ELF-1 (cell line): ENCODE measurements around the gene TRIML1.

Source experiments
- DNase-seq: peaks from one replicate; pipeline ENCODE4 v3.0.0-alpha.2; 2016; ENCODE audit warnings: low read depth, low spot score

TRIML1 gene, protein sequence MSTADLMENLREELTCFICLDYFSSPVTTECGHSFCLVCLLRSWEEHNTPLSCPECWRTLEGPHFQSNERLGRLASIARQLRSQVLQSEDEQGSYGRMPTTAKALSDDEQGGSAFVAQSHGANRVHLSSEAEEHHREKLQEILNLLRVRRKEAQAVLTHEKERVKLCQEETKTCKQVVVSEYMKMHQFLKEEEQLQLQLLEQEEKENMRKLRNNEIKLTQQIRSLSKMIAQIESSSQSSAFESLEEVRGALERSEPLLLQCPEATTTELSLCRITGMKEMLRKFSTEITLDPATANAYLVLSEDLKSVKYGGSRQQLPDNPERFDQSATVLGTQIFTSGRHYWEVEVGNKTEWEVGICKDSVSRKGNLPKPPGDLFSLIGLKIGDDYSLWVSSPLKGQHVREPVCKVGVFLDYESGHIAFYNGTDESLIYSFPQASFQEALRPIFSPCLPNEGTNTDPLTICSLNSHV

DNA sequence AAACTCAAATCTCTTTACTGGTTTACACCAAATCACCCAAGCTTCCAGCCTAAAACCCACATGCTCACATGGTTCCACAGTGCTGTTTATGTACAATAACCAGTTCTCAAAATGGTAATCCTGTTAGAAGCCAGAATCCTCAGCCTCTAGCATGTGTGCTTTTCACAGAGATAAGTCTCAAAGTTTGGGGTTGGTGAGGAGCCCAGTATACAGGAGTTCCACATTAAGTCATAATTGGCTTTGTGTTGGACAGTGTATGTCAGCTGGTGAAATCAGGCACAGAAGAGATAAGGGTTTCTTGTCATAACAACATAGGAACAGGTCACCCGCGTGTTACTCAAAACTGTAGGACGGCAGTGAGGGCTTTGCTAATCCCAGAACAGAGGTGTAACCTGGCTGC lies at the start of gene TRIML1:
TSS of gene TRIML1 (plus strand) at position 301 of the 400 bp plus-strand sequence. CDS start 118 bp downstream, outside the sequence.
- no peak for DNase-seq

DNA sequence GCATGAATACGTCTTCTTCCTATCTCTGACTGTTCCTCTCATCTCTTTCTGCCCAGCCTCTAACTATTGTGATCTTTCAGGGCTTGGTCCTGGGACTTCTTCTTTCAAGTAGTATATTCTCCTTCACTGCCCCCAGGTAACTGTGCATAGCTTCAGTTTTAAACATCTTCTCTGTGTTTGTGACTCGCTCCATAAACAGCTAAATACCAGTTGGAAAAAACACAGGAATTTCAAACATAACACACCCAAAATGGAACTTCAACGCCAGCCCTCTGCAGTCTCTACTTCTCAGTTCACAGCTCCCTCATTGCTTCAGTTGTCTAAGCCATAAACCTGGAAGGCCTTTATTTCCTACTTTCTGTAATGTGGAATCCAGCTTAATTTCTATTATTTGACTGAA lies 46.4 kb upstream of the TRIML1 start:
- DNase-seq, result no peak

DNA sequence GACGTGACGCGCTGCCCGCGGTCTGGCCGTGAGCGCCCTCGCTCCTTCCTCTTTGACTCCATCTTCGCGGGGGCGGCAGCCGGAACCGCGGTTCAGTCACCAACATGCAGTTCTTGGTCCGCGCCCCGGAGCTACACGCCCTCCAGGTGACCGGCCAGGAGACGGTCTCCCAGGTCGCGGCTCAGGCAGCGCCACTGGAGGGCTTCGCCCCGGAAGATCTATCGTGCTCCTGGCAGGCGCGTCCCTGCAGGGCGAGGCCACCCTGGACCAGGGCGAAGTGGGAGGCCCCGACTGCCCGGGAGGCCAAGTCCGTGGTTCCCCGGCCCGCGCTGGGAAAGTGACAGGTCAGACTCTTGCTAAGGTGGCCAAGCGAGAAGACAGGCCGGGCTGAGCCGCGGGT lies 32.8 kb upstream of the TRIML1 start:
- peak; percentile 68 for DNase-seq

DNA sequence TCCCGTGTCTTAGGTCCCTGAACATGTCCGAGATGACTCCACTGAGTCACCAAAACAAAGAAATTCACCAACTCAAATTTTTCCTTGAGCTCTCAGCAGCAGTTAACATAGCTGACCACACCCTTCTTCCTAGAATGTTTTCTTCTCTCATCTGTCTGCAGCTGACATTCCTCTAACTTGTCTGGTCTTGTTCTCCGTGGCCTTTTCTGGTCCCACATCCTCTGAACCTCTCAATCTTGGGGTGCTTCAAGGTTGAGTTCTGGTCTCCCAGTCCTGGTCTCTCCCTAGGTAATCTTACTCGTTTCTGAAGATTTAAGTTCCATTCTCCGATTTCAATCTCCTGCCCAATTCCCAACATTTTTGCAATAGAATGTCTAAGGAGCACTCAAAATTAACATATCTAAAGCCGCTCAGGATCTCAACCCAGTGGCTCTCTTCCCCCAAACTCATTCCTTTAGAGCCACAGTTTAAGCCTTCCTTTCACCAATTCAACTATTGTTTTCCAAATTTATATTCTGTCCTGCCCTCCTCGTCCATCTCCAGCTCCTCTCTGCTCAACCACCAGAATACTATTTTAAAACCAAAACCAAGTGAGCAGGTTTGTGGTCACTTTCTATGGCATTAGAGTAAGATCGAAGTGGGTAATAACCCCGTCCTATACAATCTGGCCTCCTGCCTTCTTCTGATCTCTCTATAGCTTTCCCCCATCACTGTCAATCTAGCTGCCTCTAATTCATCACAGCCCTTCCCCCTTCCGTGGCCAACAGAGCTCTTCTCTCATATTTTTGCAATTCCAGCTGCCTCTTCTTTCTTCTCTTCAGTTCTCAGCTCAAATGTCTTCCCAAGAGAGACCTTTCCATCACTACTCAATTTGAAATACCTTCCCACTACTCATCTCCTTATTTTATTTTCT lies 31.1 kb upstream of the TRIML1 start:
- DNase-seq, result peak; percentile 75

DNA sequence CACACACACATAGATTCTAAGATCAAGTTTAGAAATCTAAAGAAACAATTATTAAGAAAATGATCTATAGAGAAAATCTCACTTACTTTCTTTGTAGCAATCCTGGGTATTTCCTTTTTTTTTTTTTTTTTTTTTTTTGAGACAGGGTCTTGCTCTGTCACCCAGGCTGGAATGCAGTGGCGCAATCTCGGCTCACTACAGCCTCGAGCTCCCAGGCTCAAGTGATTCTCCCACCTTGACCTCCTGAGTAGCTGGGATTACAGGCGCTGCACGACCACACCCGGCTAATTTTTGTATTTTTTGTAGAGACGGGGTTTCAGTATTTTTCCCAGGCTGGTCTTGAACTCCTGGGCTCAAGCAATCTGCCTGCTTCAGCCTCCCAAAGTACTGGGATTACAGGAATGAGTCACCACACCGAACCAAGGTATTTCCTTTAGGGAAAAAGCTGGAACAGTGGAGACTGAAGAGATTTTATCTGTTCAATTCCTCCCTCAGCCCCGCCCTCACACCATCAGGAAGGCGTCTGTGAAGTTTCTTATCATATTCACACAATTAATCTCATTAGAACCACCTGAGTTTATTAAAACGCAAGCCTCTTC lies 30.0 kb upstream of the TRIML1 start, which contains the start of gene TRIML2:
TSS of gene TRIML2 (minus strand) at position 447 of the 599 bp plus-strand sequence. CDS start 4,235 bp downstream, outside the sequence.
- DNase-seq, result peak; percentile 75

DNA sequence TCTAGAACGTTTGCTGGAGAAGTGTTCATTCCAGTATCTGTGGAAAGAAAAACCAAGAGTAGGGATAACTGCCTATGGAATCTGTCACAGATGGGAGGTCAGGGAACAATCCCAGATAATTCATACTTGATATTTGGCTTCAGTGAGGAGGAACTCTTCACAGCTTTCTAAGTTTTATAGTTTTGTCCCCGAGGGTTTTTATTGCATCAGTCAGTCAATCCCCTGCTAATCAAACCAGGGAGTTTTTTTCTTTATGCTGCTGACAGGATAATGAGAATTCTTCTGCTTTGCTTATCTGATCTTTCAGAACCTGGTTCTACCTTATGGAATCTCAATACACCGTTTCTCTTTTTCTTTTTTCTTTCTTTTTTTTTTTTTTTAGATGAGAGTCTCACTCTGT lies 29.2 kb upstream of the TRIML1 start:
- DNase-seq, result no peak

DNA sequence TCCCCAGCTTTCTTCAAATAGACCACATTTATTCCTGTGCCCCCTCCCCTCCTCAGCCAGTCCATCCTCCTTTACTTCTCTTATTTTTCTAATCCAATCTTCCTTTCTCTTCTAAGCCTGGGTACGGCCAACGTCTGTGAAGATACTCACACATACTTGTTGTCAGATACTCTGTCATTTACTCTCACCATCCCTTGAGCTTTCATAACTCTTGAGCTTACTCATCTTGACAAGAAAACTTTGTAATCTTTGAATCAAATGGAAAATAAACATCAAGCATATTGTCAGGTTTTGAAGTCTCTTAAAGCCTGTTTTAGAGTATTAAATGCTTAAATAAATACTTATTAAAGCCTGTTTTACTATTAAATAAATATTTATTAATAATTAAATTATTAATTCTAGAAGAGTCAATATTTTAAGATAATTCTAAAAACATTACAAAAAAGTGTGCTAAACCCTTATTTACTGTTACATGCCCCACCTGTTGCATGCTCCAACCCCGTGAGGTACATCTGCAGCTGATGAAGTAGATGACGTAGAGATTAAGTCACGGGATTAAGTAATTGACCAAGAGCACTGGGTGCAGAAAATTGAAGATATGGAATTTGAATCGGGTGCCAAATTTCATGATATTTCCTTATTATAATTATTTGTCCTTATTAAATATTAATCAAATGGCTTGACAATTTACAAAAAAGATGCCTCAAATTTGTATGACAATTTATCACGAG lies 28.3 kb upstream of the TRIML1 start:
- DNase-seq, result no peak

DNA sequence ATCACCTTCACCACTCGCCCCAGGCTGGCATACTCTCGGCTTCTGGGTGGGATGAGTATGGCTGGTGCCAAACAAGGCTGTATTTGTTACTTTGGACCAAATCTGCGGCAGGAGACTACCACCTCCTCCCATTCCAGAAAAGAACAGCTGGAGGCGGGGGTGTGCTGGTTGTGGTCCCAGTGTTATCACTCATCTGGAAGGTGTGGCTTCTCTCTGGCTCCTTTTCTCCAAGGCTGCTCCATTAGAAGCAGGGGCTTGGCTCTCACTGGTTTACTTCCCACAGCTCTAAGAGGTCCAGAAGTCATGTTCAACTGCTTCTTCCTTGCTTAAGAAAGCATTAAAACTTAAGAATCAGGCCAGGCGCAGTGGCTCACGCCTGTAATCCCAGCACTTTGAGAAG lies 27.3 kb upstream of the TRIML1 start:
- peak; percentile 58 for DNase-seq

DNA sequence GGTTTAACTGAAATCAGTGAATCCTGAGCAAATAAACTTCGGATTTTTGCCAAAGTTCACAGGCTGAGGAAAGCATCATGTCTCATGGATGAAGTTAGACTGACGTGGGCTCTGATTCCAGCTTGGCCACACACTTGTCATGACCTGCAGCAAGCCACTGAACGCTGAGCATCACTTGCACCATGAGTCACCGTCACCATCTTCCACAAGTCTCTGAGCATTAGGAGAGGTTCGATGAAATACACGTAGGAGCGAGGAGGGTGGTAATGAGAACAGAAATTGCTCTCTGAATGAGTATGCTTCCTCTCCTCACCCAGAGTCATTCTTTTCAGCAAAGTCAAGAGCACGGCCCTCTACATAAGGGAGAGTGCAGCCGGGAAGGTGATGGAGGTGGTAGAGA lies 26.1 kb upstream of the TRIML1 start:
- DNase-seq, result no peak

DNA sequence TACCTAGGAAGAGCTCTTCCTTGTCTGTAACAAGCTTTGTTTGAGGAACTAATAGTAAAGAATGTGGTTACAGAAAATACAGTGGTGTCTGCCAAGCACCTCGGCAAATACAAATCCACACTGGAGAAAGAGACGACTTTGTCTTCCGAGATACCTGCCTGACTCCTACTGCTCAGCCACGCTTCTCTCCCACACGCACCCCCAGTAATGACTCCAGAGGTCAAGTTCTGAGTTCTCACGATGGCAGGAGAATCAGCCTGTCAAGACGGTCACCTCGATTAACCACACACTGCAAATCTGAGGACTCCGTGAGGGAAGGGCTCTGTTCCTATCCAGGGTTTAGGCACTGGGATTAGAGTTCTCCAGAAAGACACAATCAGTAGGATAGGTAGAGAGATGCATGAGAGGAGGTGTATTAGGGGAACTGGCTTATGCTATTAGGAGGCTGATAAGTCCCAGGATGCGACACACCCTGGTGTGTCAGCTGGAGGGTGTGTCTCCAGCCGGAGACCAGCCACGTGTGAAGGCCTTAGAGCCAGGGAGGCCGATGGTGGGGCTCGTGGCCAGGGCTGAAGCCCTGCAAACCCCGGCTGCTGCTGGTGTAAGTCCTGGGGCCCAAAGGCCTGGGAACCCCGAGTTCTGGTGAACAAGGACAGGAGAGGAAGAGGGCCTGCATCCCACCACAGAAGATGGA lies 21.5 kb upstream of the TRIML1 start:
- no peak for DNase-seq

DNA sequence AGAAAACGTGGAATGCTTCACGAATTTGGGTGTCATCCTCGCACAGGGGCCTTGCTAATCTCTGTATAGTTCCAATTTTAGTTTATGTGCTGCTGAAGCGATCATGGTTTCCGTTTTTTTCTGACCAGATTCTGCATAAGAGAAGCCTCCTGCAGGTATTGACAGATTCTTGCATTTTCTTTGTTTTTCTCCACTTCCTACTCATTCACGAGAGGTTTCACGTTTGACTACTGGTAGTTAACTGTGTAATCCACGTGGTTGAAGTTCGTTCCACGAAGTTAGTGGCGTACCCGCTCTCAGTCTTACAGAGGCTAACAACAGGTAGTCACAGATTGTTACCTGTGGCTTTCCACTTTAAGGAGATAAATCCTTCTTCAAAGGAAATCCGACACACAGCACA lies 17.7 kb upstream of the TRIML1 start:
- DNase-seq, result no peak

DNA sequence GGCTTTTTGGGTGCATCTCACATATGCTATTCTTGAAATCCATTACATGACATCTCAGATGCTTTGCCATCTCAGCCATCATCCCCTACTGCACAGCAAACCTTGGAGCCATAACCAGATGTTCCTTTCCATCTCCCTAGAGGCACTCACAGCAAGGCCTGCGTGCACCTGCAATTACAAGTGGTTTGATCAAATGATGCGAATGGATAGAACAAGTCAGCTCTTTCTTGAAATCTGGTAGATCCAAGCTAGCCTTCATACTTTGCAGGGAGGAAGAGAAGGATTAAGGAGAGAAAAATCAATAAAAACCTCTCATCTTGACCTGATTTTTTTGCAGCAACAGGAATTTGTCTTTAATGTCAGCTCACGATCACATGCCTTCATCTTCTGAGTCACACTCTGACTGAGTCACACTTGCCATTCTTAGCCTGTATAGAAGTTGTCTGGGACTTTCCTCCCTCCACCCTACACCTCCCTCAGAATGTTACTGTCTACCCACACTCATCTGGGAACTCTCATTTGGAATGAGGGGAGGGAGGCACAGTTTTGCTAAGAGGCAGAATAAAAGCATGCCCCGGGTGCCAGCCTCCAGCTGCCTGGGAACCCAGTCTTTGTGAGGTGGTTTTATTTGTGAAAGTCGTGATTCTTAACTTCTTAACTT lies 11.9 kb upstream of the TRIML1 start:
- no peak for DNase-seq

DNA sequence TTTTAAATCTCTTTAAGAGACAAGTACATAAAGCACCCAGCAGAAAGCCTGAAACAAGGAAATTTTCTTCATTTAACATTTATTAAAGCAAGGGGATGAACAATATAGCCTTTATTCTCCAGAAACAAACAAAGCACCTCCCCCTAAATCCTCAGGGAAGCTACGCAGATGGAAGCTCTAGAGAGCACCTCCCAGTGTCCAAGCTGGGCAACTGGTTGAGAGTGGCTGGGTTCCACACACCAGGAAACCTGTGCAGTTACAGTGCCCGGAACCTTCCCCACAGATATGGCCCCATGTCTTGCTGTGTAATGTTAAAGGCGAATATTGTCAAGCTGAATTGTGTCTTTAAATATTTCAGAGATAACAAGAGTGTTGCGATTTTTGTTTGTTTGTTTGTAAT lies 8.9 kb upstream of the TRIML1 start:
- no peak for DNase-seq

DNA sequence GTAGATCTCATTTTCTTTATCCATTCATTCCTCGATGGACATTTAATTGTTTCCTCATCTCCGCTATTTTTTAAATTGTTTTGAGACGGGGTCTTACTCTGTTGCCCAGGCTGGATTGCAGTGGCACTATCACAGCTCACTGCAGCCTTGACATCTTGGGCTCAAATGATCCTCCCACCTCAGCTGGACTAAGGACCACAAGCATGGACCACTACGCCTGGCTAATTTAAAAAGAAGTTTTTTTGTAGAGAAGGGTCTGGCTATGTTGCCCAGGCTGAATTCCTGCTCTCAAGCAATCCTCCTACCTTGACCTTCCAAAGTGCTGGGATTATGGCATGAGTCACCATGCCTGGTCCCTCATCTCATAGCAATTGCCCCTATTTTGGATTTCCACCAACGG lies 7.0 kb upstream of the TRIML1 start:
- DNase-seq, result no peak

DNA sequence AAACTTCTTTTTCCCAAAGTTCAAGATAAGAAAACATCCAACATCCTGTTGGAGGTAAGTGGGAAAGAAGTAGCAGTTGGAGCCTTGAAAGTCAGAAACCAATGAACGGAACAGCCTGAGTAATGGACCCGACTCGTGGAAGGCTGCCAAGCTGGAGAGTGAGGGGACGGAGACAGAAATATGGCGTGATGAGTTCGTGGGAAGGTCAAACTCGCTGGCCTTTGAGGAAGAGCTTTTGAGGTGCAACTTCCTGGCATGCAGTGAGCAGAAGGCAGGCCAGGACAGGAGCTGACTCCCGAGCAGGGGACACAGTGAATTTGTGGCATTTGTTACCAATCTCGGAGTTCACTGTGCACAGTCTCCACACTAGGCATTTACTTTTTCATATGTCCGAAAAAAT lies 1.0 kb upstream of the TRIML1 start:
- DNase-seq, result no peak

DNA sequence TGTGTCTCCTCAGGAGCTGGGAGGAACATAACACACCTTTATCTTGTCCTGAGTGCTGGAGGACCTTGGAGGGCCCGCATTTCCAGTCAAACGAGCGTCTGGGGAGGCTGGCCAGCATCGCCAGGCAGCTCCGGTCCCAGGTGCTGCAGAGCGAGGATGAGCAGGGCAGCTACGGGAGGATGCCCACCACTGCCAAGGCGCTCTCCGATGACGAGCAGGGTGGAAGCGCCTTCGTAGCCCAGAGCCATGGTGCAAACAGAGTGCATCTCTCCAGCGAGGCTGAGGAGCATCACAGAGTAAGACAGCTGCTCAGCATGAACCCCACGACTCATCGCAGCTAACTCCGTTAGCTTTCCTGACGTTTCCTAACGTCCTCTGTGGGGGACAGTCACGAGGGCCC lies 430 bp downstream of the TRIML1 start:
- DNase-seq, result no peak

DNA sequence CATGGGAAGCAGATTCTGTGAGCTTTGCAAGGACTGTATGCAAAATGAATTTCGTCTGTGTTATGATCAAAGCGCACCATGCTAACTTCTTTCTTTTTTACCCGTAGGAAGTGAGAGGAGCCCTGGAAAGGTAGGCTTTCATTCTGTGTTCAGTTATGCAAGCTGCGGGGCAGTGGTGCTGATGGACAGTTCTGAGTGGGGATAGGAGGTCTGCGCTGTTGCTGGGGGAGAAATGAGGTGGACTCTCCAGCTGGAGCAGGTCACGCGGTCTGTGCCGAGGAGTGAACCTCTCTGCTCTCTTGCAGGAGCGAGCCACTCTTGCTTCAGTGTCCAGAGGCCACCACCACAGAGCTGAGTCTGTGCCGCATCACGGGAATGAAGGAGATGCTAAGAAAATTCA lies 4.5 kb downstream of the TRIML1 start:
- DNase-seq, result peak; percentile 71

DNA sequence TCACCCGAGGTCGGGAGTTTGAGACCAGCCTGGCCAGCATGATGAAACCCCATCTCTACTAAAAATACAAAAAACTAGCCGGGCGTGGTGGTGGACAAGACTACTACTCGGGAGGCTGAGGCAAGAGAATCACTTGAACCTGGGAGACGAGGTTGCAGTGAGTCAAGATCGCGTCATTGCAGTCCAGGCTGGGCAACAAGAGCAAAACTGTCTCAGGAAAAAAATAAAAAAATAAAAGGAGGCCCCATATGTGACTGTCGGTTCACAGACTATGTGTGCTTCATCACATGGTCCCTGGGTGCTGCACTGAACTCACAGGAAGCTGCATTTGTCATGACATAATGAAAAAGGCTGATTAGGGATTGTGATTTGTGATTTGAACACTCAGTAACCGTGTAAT lies 6.4 kb downstream of the TRIML1 start:
- no peak for DNase-seq

DNA sequence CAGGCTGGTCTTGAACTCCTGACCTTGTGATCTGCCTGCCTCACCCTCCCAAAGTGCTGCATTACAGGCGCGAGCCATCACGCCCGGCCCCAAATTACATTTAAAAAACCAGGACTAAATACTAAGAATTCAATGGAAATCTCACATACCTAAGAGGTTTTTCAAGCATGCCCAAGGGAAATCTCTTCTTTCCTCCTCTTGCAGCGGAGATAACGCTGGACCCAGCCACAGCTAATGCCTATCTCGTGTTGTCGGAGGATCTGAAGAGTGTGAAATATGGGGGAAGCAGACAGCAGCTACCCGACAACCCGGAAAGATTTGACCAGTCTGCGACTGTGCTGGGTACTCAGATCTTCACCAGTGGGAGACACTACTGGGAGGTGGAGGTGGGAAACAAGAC lies 7.4 kb downstream of the TRIML1 start:
- DNase-seq, result peak; percentile 37

DNA sequence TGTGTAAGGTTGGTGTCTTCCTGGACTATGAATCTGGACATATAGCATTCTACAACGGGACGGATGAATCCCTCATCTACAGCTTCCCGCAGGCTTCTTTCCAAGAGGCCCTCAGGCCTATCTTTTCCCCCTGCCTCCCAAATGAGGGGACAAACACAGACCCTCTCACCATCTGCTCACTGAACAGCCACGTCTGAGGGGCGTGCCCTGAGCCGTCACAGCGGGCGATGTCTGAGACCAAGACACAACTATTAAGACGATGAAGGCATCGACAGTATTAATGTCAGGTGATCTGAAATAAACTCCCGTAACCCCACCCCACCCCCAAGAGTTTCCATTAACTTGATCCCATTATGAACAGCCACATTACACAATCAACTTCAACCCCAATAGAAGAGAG lies 7.9 kb downstream of the TRIML1 start:
- no peak for DNase-seq
